ENCODE data around the gene PCNA.

DNA sequence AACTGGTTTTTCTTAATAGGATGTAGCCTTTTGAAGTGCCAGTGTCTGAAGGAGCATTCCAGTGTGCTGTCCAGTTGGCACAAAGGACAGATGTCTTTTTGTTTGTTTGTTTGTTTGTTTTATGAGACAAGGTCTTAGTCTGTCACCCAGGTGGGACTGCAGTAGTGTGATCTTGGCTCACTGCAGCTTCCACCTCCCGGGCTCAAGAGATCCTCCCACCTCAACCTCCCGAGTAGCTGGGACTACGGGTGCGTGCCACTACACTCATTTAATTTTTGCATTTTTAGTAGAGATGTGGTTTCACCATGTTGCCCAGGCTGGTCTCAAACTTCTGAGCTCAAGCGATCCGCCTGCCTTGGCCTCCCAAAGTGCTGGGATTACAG lies 34.8 kb upstream of the PCNA start:
- TF ChIP-seq HMGN3 (IDR thresholded peaks at IDR 0.05; ENCODE audit: borderline replicate concordance, extremely low read depth, insufficient read length, low read depth, low read length) (no peak), NR3C1 (CRISPR knock-in tag; IDR thresholded peaks at IDR 0.05) (no peak), POLR2AphosphoS5 (IDR thresholded peaks at IDR 0.05; ENCODE audit: control insufficient read depth, insufficient read depth, low read depth, low read length) (no peak)
- TF ChIP-seq, protein P1, sequence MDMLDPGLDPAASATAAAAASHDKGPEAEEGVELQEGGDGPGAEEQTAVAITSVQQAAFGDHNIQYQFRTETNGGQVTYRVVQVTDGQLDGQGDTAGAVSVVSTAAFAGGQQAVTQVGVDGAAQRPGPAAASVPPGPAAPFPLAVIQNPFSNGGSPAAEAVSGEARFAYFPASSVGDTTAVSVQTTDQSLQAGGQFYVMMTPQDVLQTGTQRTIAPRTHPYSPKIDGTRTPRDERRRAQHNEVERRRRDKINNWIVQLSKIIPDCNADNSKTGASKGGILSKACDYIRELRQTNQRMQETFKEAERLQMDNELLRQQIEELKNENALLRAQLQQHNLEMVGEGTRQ (CRISPR knock-in tag; IDR thresholded peaks at IDR 0.05), result no peak

Data from K562 (cell line).